ENCODE measurements around the gene LRSAM1. TPM values are rescaled to one million over a fixed set of nuclear protein-coding genes. Genes with fewer than 3 reads are reported as not detected.

LRSAM1 gene
- total and polyA plus RNA-seq, 2 donors from 2014 or later: 15.8 to 24.6 TPM

DNA sequence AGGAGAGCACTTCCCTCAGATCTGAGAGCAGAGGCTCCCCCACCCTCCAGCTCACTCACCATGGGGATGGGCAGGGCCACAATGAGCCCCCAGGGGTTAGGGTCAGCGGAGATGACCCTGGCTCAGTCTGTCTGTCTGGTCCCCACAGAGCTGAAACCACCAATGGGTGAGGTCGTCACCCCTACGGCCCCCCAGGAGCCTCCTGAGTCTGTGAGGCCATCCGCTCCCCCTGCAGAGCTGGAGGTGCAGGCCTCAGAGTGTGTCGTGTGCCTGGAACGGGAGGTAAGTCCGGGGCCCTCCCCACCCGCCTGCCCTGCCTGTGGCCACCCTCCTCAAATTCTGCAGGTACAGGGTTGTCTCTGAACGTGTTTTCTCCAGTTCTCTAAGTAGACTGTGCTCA is 49.6 kb downstream of the LRSAM1 start:
- Histone ChIP-seq H3K27ac (ENCODE audit: low read depth in 2 of 2, low read length in 2 of 2) (no peak overlapping the region), H3K9ac (ENCODE audit: low read length in 3 of 3) (no peak overlapping the region)

GRCh38 chr9:127501821-127502343 is 50.6 kb downstream of the LRSAM1 start:
- Histone ChIP-seq H3K36me3 (ENCODE audit: control insufficient read depth in 2 of 3, insufficient read depth in 3 of 3, low read length in 3 of 3) (peaks cover 0 to 7% (median 2%) of the 10 kb centered on the region in 3 donors), H3K9me3 (ENCODE audit: control insufficient read depth in 2 of 3, insufficient read depth in 1 of 3, low read length in 3 of 3) (no peaks in the 10 kb centered on the region), H3K4me1 (ENCODE audit: control insufficient read depth in 2 of 3, insufficient read depth in 2 of 3, low read depth in 1 of 3, low read length in 3 of 3) (no peaks in the 10 kb centered on the region), H3K9ac (ENCODE audit: low read length in 3 of 3) (no peak overlapping the region), H3K27ac (ENCODE audit: low read depth in 2 of 2, low read length in 2 of 2) (no peak overlapping the region), H3K4me3 (ENCODE audit: low read length in 3 of 3) (no peak overlapping the region), H3K27me3 (ENCODE audit: control insufficient read depth, insufficient read depth, low read length) (no peaks in the 10 kb centered on the region)
- no peak for DNase-seq
- TF ChIP-seq, protein P1, sequence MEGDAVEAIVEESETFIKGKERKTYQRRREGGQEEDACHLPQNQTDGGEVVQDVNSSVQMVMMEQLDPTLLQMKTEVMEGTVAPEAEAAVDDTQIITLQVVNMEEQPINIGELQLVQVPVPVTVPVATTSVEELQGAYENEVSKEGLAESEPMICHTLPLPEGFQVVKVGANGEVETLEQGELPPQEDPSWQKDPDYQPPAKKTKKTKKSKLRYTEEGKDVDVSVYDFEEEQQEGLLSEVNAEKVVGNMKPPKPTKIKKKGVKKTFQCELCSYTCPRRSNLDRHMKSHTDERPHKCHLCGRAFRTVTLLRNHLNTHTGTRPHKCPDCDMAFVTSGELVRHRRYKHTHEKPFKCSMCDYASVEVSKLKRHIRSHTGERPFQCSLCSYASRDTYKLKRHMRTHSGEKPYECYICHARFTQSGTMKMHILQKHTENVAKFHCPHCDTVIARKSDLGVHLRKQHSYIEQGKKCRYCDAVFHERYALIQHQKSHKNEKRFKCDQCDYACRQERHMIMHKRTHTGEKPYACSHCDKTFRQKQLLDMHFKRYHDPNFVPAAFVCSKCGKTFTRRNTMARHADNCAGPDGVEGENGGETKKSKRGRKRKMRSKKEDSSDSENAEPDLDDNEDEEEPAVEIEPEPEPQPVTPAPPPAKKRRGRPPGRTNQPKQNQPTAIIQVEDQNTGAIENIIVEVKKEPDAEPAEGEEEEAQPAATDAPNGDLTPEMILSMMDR (IDR thresholded peaks at IDR 0.05; ENCODE audit: borderline replicate concordance, extremely low read depth, insufficient read depth): no peak
- no peak for FAIRE-seq
- intact Hi-C loops (cut with DNase I): loop anchor here (5.0 kb wide), 1 partner anchor 85 kb away; no protein-coding TSS in a partner anchor

More for the DNA sequence above, 49.6 kb downstream of the LRSAM1 start:
- H3K9me3 ChIP-seq (ENCODE audit: control insufficient read depth in 2 of 3, insufficient read depth in 1 of 3, low read length in 3 of 3): no peaks in the 10 kb centered on the region
- peaks cover 0 to 1% (median 0%) of the 10 kb centered on the region in 3 donors for H3K4me1 ChIP-seq (ENCODE audit: control insufficient read depth in 2 of 3, insufficient read depth in 2 of 3, low read depth in 1 of 3, low read length in 3 of 3)
- H3K4me3 ChIP-seq (ENCODE audit: low read length in 3 of 3): no peak overlapping the region
- H3K36me3 ChIP-seq (ENCODE audit: control insufficient read depth in 2 of 3, insufficient read depth in 3 of 3, low read length in 3 of 3): peaks cover 0 to 7% (median 5%) of the 10 kb centered on the region in 3 donors
- intact Hi-C loops (cut with DNase I): loop anchor here (5.0 kb wide), 1 partner anchor 86 kb away; no protein-coding TSS in a partner anchor
- TF ChIP-seq, protein P1 (IDR thresholded peaks at IDR 0.05; ENCODE audit: borderline replicate concordance, extremely low read depth, insufficient read depth): no peak
- H3K27me3 ChIP-seq (ENCODE audit: control insufficient read depth, insufficient read depth, low read length): no peaks in the 10 kb centered on the region
- DNase-seq (no peak), FAIRE-seq (no peak)

DNA sequence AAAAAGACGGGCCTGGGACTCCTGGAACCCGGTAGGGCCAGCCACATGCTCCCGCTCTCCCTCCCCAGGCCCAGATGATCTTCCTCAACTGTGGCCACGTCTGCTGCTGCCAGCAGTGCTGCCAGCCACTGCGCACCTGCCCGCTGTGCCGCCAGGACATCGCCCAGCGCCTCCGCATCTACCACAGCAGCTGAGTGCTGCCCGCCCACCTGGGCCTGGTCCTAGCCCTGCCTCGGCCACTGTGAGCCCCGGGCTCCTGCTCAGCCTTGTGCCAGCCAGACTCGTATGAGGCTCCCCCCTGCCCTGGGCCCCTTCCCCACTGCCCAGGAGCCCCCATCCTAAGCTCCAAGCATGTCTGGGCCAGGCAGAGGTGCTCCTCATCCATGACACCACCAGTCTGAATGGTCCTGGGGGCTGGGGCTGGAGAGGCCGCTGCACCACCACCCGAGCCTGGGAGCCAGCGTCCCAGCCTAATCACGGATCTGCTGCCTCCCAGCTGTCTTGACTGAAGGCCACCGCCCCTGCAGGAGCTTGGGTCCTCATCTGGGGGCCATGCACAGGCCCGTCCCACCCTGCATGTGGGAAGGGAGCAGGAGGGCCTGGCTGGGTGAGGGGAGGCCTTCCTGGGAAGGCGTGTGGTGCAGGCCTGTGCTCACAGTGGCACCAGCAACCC is 51.5 kb downstream of the LRSAM1 start:
- Histone ChIP-seq H3K36me3 (ENCODE audit: control insufficient read depth in 2 of 3, insufficient read depth in 3 of 3, low read length in 3 of 3) (peaks cover 0 to 7% (median 0%) of the 10 kb centered on the region in 3 donors), H3K9me3 (ENCODE audit: control insufficient read depth in 2 of 3, insufficient read depth in 1 of 3, low read length in 3 of 3) (no peaks in the 10 kb centered on the region), H3K4me3 (ENCODE audit: low read length in 3 of 3) (no peak overlapping the region), H3K9ac (ENCODE audit: low read length in 3 of 3) (no peak overlapping the region), H3K4me1 (ENCODE audit: control insufficient read depth in 2 of 3, insufficient read depth in 2 of 3, low read depth in 1 of 3, low read length in 3 of 3) (no peaks in the 10 kb centered on the region), H3K27ac (ENCODE audit: low read depth in 2 of 2, low read length in 2 of 2) (no peak overlapping the region), H3K27me3 (ENCODE audit: control insufficient read depth, insufficient read depth, low read length) (no peaks in the 10 kb centered on the region)
- FAIRE-seq: no peak
- TF ChIP-seq, protein P1 (IDR thresholded peaks at IDR 0.05; ENCODE audit: borderline replicate concordance, extremely low read depth, insufficient read depth): no peak
- DNase-seq: no peak
- intact Hi-C loops (cut with DNase I): loop anchor here (5.0 kb wide), 1 partner anchor 84 kb away; no protein-coding TSS in a partner anchor

All from kidney (tissue), 14 donors.